NCI-H2171 (cell line): ENCODE data around the gene HMCN2.
"Not testable (repeated sequence)": the region's sequence is repeated elsewhere in the genome, so short reads cannot be mapped to it uniquely, and the experiment has no call there.

Experiments used
- DNase-seq: peaks from one replicate; lab custom pipeline; 2025; lab: John Stamatoyannopoulos, UW

Gene HMCN2

DNA sequence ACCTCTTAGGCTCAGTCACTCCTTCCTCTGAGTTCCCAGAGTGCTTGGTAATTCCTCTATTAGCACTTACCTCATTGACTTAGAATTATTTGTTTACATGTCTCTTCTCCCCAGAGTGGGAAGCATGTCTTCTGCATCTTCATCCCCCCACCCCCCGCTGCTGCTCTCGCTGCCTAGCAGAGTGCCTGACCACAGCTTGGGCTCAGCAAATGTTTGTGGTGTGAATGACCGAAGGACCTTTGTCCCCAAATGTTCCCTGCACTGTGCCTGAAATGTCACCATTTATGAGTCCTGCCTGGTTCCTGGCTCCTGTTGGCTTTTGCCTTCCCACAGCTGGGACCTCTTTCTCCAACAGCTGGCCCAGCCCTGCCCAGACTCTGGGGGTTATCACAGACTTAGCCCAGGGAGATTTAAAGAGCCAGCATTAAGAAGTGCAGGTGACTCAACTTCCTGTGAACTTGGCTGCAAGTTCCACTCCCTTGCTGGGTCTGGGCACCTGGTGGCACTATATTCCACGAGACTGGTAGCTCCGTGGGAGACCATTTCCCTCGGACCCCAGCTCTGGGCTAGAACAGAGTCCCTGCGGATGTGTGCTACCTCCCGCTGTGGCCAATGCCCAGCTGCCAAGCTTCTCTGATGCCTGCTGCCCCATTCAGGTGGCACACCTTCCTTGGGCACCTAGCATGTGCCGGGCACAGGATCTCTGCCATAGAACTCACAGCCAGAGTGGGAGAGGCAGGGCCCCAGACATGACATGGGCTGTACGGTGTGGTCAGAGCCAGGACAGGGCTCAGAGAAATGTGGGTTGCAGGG, 1.8 kb upstream of the HMCN2 start:
- DNase-seq = no peak

DNA sequence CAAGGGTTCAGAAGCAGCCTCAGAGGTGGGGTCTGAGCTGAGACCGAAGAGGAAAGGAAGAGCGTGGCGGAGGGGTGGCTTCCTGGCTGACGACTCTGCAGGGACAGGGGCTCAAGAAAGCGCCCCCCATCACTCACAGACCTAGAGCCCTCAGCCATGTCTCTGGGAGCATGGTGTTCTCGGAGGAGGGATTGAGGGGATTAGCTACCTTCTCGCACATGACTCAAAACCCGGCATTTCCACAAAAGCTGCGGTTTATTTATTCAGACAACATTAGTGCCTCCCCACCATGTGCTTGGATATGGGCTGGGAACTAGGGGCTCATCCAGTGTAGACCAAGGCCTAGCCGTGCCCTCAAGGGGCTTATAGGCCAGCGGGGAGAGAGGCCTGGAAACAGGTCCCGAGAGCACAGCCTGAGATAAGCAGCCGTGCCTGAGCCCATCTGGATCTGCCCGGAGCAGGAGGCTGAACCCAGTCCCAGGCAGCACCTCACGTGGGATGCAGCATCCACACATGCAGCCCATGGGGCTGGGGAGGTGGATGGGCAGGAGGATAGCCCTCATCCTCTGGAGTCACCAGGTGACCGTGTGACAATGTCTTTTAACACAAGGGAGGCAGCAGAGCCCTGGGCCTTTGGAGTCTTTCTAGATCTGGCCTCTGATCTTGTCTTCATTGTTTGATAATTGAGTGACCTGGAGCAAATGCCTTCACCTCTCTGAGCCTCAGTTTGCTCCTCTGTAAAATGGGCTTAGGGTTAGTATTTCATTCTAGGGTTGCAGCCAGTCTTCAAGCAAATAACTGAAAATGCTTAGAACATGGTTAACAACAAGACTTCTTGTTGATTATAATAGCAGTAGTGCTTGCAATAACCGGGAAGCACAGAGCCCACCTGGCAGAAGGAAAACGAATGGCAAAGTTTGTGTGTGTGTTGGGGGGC, 878 bp upstream of the HMCN2 start:
- DNase-seq = no peak

DNA sequence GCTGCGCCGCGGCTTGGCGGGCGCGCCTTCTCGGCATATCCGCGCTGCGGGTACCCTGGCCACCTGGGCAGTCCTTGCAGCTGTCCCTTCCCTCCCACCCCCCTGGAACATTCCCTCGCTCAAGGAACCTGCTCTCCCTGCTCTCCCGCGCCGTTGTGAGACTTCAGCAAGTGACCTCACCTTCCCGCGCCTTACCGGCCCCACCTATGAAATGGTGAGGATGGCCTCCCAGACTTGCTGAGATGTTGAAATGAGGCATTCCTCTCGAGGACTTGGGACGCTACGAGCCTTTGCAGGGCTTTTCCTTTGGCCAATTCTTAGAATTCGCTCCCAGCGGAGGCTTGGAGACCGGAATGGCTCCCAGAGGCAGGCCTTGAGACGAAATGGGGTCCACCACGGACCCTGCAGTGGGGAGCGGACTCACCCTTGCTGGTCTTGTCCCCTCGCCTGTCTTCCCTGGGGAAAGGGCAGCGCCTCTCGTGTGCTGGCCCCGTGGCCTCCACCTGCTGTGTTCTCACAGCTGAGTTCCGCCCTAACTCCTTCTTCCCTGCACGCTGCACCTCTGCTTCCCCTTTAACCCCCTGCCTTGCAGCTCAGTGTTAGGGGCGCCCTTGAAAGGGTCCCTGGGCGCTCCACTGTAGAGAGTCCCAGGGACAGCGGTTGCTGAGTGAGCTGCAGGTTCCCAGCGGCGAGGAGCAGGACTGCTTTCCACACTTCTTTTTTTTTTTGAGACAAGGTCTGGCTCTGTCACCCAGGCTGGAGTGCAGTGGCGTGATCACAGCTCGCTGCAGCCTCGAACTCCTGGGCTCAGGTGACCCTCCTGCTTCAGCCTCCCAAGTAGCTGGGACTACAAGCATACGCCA, 907 bp downstream of the HMCN2 start:
- DNase-seq = no peak

DNA sequence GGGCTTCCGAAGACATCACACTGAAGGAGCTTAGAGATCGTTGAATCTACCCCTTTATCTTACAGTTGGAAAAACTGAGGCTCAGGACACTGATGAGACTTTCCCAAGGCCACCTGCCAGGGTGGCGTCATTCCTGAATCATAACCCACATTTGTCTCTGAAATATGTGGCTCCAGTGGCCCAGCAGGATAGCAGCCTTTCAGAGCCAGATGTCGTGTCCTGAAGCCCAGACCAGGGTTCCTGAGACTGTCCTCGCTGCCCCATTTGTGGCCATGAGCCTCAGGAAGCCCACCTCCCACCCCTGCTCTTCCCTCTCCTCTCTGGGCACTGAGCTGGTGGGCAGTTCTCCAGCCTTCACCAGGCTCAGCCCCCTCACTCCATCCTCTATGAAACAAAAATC, 2.4 kb downstream of the HMCN2 start:
- DNase-seq = no peak

DNA sequence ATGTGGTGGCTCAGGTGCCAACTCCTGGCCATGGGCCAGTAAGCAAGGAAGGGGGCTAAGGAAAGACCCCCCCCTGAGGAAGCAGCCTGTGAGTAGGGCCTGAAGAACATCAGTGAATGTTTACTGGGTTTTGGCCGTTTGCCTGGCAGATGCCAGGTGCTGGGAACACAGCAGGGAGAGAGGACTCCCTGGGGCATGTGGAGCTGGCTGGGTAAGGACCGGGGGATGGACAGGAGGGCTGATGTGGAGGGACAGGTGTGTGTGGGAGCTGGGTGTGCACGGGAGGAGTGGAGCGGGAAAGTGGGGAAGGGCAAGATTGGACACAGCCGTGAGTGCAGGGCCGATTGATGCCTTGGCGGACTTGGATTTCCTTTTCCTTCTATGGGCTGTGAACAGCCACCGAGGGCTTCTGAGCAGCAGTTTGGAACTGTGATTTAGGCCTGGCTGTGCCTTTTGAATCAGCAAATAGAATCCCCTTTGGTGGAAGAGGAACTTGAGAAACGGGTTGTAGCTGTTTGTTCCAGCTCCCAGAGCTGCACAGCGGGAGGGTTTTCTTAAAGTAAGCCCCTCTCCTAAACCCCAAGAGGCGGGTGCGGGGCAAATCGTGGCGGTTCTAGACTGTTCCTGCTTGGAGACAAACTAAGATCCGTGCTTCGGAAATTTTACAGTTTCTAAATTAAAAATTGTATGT, 3.1 kb downstream of the HMCN2 start:
- peak; percentile 99 for DNase-seq

DNA sequence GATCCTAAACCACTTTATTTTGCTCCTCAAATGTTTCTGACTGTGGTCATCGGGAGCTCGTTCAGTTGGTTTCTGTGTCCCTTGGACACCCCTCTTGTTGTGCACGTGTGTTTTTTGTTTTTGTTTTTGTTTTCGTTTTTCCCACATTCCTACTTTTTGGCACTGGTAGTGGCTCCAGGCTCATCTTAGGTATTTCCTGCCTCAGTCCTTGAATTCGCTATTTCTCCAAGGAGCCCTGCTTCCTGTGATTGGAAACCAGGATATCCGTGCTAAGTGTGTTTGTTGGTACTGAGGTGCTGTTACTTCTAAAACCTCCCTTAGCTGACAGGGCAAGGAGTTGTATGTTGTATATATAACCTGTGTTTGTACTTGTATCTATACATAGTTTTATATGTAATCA, 5.9 kb downstream of the HMCN2 start:
- DNase-seq = no peak

DNA sequence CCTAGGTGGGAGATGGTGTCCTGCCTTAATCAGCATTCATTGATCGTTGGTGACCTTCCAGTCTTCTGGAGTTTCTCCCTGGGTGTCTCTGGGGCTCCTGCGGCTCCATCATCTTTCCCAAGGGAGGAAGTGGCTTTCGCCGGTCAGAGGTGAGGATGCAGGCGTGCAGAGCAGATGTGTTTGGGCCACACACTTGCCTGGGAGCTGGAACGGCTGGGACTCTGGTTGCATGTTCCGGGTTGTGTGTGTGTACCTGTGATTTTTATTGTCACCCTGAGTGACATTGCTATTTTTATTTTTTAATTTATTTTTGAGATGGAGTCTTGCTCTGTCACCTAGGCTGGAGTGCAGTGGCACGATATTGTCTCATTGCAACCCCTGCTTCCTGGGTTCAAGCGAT, 9.6 kb downstream of the HMCN2 start:
- DNase-seq = no peak

DNA sequence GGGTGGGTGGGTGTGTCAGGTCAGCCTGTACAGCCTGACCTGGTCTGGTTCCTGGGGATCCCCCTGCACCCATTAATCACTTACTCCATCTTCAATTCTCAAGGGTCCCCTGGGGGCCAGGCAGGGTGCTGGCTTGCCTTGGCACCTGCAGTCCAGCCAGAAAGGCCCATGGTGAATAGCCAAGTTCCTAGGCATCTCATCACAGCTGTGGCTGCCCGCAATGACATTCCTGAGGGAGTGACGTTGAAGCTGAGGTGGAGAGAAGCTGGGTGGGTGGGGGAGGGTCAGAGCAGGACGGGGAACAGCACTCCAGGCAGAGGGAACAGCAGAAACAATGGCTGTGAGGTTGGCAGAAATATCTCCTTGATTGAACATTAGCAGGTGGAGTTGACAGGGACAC, 10.6 kb downstream of the HMCN2 start:
- DNase-seq = no peak

DNA sequence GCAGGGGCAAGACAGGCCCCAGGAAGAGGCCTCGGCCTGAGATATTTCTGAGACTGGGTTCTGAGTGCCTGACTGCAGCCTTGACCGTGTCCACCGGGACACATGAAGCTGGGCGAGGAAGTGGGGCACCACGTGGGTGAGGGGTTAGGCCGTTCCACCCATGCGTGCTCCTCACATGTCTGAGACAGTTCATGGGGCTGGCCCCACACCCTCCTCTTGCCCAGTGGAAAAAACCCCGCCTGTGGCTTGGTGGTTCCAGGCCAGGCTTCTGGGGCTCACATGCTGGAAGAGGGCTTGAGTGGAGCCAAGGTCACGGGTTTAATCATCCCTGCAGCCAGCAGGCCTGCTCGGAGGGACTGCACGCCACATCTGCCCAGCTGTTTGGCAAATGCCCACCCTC, 11.4 kb downstream of the HMCN2 start:
- no peak for DNase-seq

DNA sequence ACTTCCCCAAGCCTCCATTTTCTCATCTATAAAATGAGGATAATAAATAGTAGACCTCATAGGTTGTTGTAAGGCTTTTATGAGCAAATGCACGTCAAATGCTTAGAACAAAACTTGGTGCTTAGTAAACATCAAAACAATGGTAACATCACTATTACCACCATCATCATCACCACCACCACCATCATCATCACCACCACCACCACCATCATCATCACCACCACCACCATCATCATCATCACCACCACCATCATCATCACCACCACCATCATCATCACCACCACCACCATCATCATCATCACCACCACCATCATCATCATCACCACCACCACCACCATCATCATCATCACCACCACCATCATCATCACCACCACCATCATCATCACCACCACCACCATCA, 12.0 kb downstream of the HMCN2 start:
- not testable (repeated sequence) for DNase-seq

DNA sequence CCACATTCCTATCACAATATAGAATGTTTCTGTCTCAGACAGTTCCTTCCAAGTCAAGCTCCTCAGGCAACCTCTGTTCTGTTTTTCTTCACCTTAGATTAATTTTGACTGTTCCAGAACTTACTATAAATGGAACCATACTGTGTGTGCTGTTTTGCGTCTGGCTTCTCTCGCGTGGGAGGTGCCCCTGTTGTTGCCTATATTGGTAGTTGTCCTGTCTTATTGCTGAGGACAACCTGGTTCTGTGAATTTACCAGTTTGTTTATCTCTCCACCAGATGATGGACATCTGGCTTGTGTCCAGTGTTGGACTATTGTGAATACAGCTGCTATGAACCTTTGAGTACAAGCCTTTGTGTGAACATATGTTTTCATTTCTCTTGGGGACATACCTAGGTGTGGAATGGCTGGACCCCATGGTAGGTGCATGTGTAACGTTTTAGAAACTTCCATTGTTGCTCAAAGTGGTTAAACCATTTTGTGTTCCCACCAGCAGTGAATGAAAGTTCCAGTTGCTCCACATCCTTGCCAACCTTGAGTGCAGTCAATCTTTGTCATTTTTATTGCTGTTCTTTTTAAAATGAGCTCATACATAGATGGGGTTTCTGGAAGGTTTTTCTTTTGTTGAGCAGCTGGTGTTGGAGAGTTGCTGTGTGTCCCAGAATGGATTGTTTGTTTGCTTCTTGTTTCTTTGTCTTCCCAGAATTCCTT, 18.1 kb downstream of the HMCN2 start:
- DNase-seq = no peak

DNA sequence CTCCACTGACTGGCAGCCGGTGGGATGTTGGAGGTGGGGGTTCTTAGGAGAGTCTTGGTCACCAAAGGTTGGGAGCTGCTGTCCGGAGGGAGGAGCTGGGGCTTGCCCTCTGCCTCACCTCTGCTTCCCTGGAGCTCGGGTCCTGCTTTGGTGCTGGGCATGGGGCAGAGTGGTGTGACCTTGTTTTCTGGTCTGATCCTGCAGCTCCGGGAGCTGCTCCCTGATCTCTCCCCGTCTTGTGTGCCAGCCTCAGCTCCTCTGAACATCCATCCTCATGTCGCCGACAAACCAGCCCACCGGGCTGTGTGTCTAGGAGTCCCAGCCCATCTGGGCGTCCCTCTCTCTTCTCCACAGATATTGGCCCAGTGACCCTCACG, 18.7 kb downstream of the HMCN2 start:
- DNase-seq = no peak

DNA sequence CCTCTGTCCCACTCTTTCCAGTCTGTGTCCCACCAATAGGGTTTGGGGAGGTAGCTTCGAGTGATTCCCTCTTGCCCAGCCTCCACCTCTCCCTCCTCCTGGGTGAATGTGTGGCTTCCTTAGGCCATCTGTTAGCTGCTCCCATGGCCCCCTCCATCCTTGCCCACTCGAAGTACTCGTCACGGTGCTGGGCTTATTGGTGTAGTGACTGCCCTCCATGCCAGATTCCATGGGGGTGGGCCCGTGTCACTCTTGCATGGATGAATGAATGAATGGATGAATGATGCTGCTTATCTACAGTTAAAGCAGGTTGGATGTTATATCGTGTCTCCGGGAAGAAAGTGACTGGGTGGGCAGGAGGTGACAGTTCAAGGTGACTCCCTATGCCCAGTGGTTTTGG, 19.1 kb downstream of the HMCN2 start:
- DNase-seq = no peak

DNA sequence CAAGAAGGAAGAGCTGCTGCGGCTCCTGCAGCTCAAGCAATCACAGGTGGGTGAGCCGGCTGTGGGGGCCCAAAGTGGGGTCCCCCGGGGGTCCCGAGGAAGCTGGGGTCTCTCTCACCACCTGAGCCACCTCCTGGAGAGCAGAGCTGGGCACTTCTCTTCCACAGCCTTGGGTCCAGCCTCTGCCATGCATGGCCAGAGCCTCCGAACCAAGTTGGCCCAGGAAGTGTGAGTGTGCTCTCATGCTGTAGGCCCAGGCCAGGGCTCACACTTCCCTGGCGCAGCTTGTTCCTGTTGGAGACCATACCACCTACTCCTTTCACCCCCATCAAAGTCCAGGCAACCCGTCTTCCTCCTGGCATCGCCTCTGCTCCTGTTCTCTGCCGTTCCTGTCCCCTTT, 19.7 kb downstream of the HMCN2 start:
- no peak for DNase-seq

DNA sequence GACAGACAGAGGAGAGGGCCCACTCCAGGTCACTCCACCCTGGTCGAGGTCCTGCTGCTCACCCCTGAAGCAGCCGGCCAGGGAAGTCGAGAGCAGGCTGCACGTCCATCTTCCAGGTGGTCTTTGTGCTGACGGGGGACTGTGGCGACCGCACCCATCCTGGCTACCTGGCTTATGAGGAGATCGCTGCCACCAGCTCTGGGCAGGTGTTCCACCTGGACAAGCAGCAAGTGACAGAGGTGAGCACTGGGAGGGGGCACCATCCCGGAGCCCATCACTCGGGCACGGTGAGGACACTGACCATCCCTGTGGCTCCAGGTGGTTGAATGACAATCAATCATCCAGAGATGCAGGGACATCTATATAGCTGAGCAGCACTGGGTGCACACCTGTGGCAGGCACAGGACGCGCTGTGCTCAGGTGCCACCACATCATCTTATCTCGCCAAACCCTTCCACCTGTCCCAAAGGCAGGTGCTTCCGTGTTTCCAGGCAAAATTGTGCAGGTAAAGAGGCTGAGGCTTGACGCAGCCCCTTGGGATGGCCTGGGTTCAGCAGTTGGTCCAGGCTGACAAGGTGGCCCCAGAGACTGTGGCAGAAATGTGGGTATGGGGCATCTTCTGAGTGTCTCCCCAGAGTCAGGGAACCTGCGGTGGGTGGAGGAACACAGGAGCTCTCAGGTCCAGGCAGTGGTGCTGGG, 20.7 kb downstream of the HMCN2 start:
- no peak for DNase-seq

DNA sequence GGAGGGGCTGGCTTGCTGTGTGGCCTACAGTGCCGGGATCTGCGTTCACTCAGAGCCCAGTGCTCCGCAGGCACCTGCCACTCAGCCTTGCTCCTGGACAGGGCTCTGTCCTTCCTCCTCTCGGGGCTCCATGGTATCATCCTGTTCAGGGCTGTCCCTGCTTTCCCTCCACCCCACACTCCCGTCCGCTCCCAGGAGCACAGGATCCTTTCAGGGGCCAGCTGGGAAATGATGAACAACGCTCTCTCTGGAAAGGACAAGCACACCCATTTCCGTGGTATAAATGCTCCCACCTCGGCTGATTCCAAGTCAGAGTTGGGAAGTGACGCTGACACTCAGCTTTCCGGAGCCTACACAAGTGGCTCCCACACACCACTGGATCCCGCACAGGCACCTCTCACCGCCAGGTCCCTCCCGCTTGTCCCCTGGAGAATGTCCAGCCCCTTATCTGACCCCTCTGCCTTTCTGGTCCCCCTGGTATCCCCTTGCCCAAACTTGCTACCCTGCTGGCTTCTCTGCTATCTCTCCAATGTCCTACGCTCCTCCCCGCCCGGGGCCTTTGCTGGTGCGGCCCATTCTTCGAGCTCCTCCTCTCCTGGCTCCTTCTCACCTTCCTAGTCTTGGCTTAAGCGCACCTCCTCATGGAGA, 21.3 kb downstream of the HMCN2 start:
- DNase-seq = no peak

DNA sequence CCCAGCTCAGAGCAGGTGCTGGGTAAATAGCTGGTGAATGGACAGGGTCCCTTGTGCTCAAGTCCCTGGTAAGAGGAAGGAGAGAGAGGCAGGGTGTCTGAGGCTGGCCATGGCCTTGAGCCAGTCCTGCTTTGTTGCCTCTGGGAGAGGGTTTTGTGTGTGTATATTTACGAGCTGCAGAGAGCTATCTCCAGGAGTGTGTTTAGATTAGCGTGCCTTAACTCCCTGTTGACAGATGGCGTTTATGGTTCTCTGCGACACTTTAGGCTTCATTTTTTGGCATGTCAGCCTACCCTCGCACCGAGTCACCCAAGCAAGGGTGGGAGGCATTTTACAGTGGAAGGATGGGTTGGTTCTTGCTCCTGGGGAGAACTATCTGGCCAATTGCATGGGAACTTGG, 22.2 kb downstream of the HMCN2 start:
- peak; percentile 87 for DNase-seq

DNA sequence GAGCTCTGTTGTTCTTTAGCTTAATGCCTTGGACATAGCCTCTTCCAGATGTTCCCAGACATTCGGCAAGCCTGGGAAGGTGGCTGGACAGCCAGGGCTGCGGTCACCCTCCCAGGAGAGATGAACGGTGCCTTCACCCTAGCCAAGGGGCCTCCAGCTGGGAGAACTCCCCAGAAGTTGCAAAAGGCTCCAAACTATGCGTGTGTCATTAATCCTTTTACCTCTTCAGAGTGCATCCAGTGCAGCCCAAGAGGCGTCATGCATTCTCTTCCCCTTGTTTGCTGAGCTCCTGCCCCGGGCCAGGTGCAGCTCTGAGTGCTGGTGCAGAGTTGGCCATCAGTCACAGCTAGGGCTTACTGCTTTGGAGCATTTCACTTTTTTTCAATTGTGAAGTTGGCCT, 22.8 kb downstream of the HMCN2 start:
- DNase-seq = no peak

DNA sequence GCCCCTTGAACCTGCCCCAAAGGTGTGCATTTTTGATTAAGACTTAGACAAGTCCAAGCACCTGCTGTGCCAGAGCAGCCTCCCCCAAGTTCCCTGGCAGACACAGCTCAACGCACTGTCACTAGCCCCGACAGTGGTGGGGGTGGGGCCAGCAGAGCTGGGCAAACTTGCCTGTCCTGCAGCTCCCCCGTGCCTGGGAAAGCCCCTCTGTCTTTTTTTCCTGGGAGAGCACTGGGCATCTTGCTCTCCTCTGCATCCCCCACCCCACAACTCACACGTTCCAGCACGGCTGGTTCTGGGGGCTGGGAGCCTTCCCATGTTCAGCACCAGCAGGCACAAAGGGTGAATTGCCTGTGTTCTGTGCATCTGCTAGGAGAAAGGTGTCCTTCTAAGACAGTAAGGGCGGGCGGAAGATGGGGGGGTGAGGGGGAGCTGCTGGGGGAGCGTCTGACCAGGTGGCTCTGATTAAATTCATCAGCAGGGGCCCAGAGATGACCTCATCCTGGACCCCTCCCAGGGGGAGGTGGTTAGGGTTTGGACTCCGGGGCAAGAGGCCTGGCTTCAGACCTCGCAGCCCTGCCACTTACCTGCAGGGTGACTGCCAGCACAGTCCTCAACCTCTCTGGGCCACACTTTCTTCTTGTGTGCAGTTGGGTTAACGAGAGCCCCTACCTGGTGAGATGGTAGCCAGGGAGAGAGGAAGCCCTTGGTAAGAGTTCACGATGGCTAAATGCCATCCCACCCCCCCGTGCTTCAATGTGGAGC, 23.5 kb downstream of the HMCN2 start:
- no peak for DNase-seq
